ENCODE results near the gene CHMP4B.
A peak's percentile ranks its signal among the peaks of the same experiment; 100 is the strongest.

Gene CHMP4B

DNA sequence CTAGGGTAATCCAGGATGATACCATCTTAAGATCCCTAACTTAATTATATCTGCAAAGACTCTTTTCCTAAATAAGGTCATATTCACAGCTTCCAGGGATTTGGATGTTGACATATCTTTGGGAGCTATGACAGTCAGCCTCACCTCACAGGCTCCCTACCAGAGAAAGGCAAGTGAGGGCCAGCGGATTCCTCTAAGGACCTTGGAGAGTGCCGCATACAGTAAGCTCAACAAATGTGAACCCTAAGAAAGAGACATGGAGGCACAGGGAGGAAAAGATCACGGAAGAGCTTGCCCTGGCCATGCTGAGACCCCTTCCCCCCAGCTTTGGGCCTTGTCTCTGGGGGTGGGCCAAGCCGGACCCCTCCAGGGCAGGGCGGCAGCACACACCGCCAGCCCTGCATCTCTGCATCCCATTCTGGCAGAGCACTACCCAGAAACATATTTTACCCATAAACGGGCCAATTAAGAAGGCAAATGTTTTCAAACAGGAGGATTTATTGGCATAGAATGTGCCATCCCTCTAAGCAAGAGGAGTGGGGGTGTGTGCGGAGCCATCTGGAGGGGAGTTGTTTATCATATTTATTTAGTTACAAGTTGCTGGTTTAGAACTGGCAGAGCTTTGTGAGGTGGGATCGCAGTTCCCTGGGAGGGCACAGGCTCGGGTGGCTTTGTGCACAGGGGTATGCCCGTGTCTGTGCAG lies 55.4 kb downstream of the CHMP4B start:
- DNase-seq = no peak

DNA sequence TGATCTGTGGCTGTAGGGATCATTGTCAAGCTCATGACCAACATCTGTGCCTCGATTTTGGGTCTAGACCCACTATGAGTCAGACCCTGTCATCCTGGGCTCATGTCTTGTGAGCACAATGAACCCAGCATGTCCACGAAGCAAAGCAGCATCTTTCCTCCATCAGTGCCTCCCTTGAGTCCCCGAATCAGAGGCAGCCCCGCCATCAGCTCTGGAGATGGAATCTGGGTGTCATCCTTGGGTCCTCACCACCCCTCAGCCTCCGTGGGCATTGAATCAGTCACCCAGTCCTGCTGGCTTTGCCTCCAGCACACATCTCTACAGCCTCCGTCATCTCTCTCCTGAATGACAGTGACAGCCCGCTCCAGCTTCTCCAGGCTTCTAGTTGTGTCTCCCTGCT lies 56.9 kb downstream of the CHMP4B start:
- no peak for DNase-seq

DNA sequence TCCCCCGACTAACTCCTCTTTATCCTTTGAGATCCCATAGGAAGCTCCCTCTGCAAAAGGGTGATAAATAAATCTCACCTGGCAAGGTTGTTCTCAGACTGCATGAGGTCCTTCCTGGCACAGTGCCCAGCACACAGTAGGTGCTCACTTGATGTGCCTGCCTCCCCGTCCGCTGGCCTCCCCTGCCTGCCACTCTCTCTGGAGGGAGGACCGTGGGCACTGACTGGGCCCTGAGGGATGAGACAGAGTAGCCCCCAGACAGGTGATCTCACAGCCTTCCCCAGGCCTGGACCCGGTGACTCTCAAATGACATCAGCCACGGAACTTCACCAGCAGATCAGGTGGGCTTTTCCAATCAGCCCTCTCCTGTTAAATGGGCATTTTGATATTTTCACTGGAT lies 57.4 kb downstream of the CHMP4B start:
- no peak for DNase-seq

DNA sequence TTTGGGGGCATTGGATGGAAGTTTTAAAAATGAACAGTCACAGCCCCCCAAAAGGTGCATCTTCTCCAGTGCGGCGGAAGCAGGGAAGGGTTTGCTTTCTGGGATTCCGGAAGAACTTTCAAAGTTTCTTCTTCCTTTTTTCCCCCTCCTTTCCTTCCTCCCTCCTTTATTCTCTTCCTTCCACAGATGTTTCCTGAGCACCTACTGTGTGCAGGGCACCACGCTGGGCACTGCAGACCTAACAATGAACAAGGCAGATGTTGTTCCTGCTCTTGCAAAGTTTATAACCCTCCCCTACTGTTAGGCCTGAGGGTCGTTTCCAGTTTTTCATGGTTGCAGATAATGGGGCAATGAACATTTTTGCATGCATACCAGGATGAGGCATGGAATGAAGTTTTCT lies 58.1 kb downstream of the CHMP4B start:
- DNase-seq = no peak

DNA sequence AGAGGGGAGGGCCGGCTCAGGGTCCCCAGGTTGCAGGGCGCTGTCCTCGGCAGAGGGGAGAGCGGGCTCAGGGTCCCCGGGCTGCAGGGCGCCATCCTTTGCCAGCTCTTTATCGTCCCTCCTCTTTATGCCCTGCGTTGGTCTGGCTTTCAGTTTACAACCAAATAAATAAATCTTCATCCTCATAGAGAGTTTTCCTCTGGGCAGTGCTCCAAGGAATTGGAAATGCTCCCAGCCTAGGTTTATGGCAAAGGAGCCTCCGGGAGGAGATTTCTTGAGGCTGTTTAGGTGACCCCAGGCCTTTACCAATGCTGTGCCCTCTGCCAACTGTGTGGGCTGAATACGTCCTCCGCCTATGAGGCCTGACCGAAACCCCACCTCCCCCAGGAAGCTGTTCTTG lies 60.2 kb downstream of the CHMP4B start:
- no peak for DNase-seq

DNA sequence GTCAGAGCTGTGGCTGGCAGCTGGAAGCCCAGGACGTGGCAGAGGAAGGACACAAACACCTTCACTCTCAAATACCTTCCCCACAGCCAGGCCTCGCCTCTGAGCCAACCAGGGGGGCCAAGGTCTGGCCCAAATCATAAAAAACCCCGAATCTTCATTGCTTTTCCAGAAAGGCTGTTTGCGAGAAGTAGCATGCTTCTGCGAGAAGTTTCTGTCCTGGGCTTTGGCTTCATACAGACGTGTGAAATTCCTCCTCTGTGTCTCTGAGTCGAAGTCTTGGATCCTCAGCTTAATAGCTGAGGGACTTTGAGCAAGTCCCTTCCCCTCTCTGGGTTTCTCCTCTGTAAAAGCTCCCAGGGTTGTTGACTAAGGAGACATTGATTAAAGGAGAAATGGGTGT lies 63.0 kb downstream of the CHMP4B start:
- DNase-seq = no peak

DNA sequence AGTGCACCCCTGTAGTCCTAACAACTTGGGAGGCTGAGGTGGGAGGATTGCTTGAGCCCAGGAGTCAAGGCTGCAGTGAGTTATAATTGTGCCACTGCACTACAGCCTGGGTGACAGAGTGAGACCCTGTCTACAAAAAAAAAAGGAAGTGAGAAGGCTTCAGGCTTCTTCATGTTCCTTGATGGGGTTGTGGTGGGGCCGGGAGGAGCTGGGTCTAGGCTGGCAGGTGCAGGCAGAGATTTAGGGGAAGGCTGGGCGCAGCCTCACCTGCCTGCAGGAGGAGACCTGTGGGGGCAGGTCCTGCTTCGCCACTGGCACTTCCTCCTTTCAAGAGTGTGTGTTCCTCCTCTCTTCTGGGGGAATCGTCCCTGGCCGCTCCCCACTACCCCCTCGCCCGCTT lies 63.9 kb downstream of the CHMP4B start:
- DNase-seq = no peak

DNA sequence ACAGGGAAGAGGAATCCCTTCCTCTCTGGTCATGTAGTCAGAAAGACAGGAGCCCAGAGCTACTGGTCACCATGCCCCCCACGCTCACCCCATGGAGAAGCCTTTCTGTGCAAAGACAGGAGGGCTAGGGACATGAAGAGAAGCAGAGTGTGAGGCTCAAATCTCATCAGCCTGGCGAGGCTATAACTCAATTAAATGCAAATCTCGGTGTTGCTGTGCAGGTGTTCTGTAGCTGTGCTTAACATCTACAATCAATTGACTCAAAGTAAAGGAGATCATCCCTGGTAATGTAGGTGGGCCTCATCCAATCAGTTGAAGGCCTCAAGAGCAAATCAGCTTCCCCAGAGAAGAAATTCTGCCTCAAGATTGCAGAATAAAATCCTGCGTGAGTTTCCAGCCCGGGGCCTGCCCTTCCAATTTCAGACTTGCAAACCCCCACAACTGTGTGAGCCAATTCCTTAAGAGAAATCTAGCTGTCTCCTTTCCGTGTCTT lies 64.4 kb downstream of the CHMP4B start:
- DNase-seq = no peak

DNA sequence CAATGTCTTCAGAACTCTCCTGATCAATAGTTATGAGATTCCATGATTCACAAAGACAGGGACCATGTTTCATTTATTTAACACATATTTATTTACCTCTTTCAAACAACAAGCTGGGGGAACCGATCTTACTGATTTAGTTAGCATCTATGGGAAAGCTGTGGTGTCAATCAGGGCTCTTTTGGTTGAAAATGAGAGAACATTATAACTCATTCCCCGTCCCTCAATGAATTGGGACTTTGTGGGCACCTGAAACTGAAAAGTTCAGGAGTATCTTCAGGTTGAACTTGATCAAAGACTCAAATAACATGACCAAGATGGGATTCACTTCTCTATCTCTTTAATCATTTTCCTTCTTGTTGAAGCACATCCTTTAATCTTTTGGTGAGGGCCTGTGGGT lies 67.4 kb downstream of the CHMP4B start:
- no peak for DNase-seq

DNA sequence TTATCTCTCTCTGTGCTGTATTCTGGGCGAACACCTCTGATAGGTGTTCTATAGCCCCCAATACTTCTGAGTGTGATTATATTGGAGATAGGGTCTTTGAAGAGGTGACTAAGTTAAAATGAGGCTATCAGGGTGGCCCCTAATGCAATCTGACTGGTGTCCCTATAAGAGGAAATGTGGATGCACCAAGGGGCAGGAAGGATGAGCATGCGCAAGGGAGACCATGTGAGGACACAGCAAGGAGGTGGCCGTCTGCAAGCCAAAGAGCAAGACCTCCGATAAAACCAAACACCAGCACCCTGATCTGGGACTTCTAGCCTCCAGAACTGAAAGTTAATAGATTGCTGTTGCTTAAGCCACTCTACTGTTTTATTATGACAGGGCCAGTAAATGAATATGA lies 69.2 kb downstream of the CHMP4B start:
- DNase-seq = no peak

DNA sequence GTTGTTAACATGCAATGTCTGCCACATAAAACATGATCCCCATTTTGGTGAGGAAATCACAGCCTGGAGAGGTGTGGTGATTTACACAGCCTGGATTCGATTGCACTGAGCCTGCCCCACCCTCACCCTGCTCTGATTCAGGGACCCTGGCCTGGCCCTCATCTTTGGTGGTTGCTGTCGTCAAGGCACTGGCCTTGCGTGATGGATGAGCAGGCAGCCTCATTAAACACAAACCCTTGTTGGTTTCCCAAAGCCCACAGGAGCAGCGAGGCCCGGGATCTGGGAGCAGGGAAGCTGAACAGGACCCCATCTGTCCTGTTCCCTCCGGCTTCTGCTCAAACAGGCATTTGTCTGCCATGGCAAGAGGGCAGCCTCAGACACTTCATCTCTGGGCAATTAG lies 70.8 kb downstream of the CHMP4B start:
- no peak for DNase-seq

DNA sequence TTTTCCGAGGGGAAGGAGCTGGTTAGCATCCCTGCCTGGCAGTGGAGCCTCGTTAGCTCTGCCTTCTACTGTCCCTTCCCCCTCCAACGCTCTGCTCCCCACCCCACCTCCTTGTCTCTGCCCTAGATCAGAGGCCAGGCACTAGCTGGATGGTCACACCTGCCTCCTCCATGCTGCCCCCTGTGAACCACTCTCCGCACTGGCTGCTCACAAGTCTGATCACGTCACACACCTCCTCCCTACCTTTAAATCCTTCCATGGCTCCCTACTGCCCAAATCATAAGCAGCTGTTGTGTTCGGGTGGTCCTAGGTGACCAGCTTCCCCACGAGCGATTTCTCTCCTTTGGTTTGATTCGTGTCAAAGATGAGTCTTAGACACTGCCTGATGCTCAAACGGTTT lies 71.3 kb downstream of the CHMP4B start:
- DNase-seq = no peak

DNA sequence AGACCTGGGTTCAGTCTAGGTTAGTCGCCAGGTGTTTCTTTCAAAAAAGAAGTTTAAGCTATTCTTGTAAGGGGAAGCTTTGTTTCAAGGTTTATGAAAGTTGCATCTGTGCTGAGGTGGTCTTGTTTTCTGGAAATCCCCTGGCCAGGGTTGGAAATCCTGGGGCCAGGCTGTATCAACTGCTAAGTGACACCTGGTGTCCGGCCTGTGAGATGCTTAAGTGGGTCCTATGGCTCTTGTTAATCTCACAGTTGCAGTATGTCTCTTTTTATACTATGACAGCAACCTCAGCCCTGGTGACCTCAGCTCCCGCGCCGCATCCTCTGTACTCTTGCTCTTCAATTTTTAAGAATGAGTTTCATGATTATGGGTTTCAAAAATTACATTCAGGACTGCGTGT lies 72.0 kb downstream of the CHMP4B start:
- no peak for DNase-seq

DNA sequence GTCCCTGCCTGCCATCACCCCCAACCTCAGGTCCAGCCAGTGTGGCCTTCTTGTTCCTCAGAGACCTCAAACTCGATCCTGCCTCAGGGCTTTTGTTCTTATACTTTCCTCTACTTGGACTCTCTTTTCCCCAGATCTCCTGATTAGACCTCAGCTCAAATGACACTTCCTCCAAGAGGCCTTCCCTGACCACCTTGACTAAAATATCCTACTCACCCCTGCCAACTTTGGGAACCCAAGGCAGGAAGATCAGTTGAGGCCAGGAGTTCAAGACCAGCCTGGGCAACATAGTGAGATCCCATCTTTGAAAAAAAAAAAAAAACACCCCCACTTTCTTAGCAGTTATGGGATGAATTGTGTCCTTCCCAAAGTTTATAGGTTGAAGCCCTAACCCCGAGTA lies 73.5 kb downstream of the CHMP4B start:
- DNase-seq = no peak

DNA sequence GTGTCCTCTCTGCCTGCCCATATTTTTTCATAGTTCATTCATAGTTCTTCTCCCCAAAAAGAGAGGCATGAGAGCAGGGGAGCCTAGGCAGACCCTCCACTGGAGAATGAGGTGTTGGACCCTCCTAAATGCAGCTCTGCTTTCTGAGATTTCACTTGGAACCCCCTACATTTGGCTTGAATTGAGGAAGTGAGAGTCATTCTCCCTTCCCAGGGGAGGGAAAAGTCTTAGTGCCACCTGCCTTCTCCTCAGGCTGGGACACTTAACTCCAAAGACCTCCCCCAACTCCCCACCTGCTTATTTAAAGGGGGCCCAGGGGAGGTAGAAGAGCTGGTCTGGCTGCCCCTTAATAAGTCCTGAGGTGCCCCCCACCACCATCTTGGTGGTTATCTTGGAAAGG lies 78.2 kb downstream of the CHMP4B start:
- no peak for DNase-seq

DNA sequence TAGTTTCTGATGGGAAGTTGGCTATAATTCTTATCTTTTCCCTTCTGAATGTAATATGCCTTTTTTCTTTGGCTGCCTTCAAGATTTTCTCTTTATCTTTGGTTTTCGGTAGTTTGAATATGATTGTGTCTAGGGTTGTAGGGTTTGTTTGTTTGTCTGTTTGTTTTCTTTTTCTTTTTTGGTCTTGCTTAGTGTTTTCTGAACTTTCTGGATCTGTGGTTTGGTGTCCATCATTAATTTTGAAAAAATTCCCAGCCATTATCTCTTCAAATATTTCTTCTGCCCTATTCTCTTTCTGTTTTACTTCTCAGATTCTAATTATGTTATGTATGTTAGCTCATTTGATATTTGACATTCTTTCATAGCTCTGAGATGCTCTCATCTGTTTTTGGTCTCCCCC lies 79.4 kb downstream of the CHMP4B start:
- no peak for DNase-seq

DNA sequence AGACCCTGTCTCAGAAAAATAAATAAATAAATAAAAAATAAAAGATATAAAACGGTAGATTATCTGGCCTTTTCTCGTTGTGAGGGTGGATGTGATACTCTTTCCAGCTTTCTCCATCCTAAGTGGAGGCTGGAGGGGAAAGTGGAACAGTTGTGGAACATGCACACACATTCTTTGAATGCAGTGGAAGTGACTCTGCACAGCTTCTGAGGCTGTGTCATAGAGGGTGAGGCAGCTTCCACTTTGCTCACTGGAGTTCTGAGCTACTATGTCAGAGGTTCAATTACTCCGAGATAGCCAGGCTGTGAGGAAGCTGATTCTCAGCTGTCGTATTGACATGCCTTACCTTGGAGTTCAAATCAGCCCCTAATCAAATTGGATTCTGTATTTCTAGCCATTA lies 82.2 kb downstream of the CHMP4B start:
- no peak for DNase-seq

DNA sequence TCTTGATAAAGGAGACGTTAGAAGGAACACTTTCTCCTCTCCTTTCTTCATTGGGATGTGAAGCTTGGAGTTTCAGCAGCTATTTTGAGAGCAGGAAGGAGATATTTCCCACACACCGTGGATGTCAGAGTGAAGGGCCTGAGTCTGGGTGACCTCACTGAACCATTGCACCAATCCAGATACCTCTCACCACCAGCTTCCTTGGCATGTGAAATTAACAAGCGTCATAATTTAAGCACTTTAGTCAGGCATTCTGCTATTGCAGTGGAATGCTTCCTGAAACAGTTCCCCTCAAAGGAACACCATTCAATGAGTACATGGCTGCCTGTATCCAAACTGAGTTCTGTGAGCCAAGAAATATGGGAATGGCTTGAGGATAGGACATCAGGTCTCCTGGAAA lies 83.7 kb downstream of the CHMP4B start:
- no peak for DNase-seq

DNA sequence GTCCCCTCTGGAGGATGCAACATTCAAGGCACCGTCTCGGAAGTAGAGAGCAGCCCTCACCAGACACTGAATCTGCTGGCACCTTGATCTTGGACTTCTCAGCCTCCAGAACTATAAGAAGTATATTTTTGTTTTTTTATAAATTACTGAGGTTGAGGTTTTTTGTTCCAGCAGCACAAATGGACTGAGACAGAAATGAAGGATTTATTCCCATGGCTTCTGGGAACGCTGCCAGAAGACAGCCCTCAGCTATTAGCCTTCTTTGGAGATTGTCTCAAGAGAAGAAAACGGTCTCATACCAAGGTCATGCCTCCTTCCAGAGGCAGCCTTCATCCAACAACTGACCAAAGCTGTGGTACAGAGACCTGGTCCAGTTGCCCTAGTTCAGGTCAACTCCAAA lies 85.4 kb downstream of the CHMP4B start:
- DNase-seq = no peak

DNA sequence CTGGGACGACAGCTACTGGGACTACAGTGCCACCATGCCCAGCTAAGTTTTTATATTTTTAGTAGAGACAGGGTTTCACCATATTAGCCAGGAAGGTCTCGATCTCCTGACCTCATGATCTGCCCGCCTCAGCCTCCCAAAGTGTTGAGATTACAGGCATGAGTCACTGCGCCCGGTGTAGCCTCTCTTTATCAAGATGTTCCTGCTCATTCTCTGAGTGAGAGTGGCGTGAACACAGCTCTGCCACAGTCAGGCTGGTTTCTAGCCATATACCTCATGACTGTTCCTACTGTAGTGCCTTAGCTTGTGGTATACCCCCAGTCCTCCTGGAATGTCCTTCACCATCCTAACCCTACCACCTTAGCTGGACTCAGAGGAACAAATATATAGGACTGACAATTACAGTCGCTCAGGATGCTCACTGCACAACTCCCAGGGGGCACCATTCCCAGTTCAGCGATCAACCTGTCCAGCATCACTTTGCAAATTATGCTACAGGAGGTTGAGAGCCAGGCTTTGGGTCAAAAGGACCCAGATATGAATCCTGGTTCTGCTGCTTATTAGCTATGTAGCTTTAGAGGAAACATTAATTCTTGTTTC lies 86.3 kb downstream of the CHMP4B start:
- peak in 1 of 2 experiments; percentile 15 for DNase-seq

DNA sequence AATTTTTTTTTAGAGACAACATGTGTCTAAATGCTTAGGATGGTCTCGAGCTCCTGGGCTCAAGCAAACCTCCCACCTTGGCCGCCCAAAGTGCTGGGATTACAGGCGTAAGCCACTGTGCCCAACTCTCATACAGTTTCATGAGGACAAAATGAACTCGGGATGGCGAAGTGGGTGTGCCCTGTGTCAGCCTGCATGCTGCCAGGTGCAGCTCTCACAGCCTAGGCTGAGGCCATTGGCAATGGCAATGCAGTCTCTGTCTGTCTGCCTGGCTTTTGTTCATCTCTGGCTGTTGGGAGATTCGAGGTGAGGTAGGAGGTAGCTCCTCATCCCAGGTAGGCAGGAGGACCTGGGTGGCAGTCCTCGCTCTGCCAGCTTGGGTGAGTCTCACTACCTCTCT lies 88.0 kb downstream of the CHMP4B start:
- no peak for DNase-seq

DNA sequence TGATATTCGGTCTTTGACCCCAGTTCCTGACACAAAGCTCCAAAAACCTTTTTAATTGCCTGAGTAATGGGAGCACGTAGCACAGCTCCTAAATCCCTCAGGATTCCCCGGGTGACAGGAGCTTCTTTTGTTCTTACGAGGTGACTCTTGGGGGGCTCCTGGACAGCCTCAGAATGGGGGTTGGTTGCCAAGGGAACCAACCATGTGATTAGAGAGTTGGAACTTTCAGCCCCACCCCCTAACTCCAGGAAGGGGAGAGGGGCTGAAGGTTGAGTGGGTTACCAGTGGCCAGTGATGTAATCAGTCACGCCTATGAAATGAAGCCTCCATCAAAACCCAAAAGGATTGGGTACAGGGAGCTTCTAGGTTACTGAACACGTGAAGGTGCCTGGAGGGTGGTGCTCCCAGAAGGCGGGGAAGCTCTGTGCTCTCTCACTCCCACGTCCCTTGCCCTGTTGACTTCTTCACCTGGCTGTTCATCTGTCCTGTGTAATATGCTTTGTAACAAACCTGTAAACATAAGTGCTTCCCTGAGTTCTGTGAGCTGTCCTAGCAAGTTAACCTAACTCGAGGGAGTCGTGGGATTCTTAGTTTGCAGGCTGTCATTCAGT lies 89.5 kb downstream of the CHMP4B start:
- DNase-seq = no peak

DNA sequence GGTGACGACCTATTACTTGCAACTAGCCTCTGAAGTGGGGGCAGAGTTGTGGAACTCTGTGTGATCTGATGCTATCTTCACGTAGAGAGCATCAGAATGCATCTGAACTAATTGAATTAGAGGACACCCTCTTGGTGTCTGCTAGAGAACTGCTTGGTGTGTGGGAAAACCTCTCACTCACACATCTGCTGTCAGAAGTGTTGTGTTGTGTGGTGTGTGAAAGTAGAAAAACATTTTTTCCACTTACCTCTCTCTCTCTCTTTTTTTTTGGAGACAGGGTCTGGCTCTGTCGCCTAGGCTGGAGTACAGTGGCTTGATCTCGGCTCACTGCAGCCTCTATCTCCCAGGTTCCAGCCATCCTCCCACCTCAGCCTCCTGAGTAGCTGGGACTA lies 90.0 kb downstream of the CHMP4B start:
- no peak for DNase-seq

DNA sequence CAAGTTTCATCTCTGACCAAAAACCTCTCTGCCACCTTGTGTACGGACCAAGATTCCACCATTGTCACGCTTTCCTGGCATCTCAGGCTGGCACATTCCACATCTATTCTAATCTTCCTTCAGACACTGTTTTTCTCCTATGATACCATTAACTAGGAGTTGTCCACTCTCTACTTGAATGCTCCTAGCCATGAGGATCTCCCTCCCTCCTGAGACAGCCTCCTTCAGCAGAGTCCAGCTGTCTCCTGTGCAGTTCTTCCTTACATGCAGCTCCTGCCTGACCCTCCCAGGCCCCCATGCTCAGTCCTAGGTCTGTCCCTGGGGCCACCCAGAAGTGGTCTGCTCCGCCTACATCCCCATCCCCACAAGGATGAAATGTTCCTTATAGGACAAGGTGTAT lies 90.9 kb downstream of the CHMP4B start:
- DNase-seq = no peak
